Activated T-helper 1 cell treated with anti-CD3 and anti-CD28 coated beads, Interleukin-2, amount 50 U/mL, for 16 hours (primary cell): ENCODE measurements around the gene CFP.
"Not testable (repeated sequence)": the region's sequence is repeated elsewhere in the genome, so short reads cannot be mapped to it uniquely, and the experiment has no call there.

Experiments used
- DNase-seq, 2 donors: peaks; one replicate each; pipeline ENCODE4 v3.0.0-alpha.2; 2020; ENCODE audit warnings: low read depth in 1 of 2, low spot score in 1 of 2

Gene CFP

GRCh38 chrX:47607091-47607490 is 22.6 kb downstream of the CFP start:
- no peak for DNase-seq

- DNase-seq: no peak
Observed at GRCh38 chrX:47605024-47605423, 24.7 kb downstream of the CFP start.

- not testable (repeated sequence) for DNase-seq
Observed at GRCh38 chrX:47603125-47603524, 26.6 kb downstream of the CFP start.

- no peak for DNase-seq
Observed at GRCh38 chrX:47597222-47597621, 32.5 kb downstream of the CFP start.

- DNase-seq: no peak
Observed at GRCh38 chrX:47596256-47596655, 33.5 kb downstream of the CFP start.

GRCh38 chrX:47595716-47596251 is 33.9 kb downstream of the CFP start:
- no peak for DNase-seq

- DNase-seq: no peak
Observed at GRCh38 chrX:47593522-47593921, 36.2 kb downstream of the CFP start.

- no peak for DNase-seq
Observed at GRCh38 chrX:47590984-47591383, 38.7 kb downstream of the CFP start.

- DNase-seq: no peak
Observed at GRCh38 chrX:47587906-47588735, 41.6 kb downstream of the CFP start.

GRCh38 chrX:47587091-47587891 is 42.4 kb downstream of the CFP start:
- no peak for DNase-seq

- no peak for DNase-seq
Observed at GRCh38 chrX:47586043-47586787, 43.5 kb downstream of the CFP start.

- no peak for DNase-seq
Observed at GRCh38 chrX:47585273-47585672, 44.5 kb downstream of the CFP start.

GRCh38 chrX:47584714-47585113 is 45.0 kb downstream of the CFP start:
- DNase-seq: no peak

- no peak for DNase-seq
Observed at GRCh38 chrX:47583240-47583861, 46.4 kb downstream of the CFP start.

- DNase-seq: peak; percentile 62 to 66
Observed at GRCh38 chrX:47581731-47582647, 47.7 kb downstream of the CFP start, which contains the start of gene TIMP1. Gene TIMP1 (plus strand): TSS chrX:47582436. CDS start chrX:47583416, 980 bp downstream.

- peak in 1 of 2 donors; percentile 18 for DNase-seq
Observed at GRCh38 chrX:47579537-47579936, 50.2 kb downstream of the CFP start.

- DNase-seq: no peak
Observed at GRCh38 chrX:47578692-47579091, 51.0 kb downstream of the CFP start.

- no peak for DNase-seq
Observed at GRCh38 chrX:47577901-47578300, 51.8 kb downstream of the CFP start.

- no peak for DNase-seq
Observed at GRCh38 chrX:47577424-47577823, 52.3 kb downstream of the CFP start.
